HAP-1 (cell line): ENCODE results near the gene OR5K2.

ENCODE experiments used
- DNase-seq, 2 experiments: peaks; one replicate each; pipeline ENCODE4 v3.0.0-alpha.2; 2016 to 2020; ENCODE audit warnings: low spot score in 2 of 2
- H3K27me3 ChIP-seq: fragments of 250-450 bp; sonication (Bioruptor Pico); 2 replicates; pipeline ENCODE4 v1.5.1; 2020; ENCODE audit warnings: low read depth, mild to moderate bottlenecking, moderate library complexity
- H3K36me3 ChIP-seq: fragments of 250-450 bp; sonication (Bioruptor Pico); replicated peaks from 2 replicates; pipeline ENCODE4 v1.5.1; 2020; ENCODE audit warnings: mild to moderate bottlenecking
- H3K4me1 ChIP-seq: fragments of 250-450 bp; sonication (Bioruptor Pico); 2 replicates; pipeline ENCODE4 v1.5.1; 2020; ENCODE audit warnings: mild to moderate bottlenecking
- H3K4me3 ChIP-seq: fragments of 250-450 bp; sonication (Bioruptor Pico); 2 replicates; pipeline ENCODE4 v1.5.1; 2020; ENCODE audit warnings: mild to moderate bottlenecking, moderate library complexity
- H3K9me3 ChIP-seq: fragments of 250-450 bp; sonication (Bioruptor Pico); 2 replicates; pipeline ENCODE4 v1.5.1; 2020; ENCODE audit warnings: mild to moderate bottlenecking, moderate library complexity
- in situ Hi-C: fragments of 300-500 bp; cut with MboI; formaldehyde crosslinking; loops from 3 replicates; pipeline ENCODE4 v1.14.3; 2020; ENCODE audit warnings: low sequenced_read_pairs, inconsistent platforms, mixed read lengths

OR5K2 gene

DNA sequence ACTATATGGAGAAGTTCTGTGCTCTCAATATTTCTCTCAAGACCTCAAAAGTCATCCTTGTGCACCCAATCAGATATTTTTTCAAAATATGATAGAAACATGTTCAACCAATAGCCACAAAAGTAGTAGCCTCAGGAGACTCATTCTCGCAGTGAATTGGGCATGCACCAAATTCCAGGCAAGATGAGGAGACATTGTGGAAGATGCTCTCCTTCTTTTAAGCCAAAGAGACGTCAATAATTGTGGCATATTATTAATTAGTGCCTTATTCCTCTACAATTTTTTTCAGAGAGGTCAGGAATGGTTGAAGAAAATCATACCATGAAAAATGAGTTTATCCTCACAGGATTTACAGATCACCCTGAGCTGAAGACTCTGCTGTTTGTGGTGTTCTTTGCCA lies at the start of gene OR5K2:
TSS of gene OR5K2 (plus strand) at position 301 of the 400 bp plus-strand sequence. CDS start at position 301, 0 bp downstream.
- no peaks in the 10 kb centered on the region for H3K27me3 ChIP-seq
- in situ Hi-C loops, result no loop called here
- H3K4me1 ChIP-seq, result no peaks in the 10 kb centered on the region
- no peak for DNase-seq
- no peaks in the 10 kb centered on the region for H3K9me3 ChIP-seq
- H3K4me3 ChIP-seq, result no peak within 1 kb of the TSS
- no peaks in the 10 kb centered on the region for H3K36me3 ChIP-seq

DNA sequence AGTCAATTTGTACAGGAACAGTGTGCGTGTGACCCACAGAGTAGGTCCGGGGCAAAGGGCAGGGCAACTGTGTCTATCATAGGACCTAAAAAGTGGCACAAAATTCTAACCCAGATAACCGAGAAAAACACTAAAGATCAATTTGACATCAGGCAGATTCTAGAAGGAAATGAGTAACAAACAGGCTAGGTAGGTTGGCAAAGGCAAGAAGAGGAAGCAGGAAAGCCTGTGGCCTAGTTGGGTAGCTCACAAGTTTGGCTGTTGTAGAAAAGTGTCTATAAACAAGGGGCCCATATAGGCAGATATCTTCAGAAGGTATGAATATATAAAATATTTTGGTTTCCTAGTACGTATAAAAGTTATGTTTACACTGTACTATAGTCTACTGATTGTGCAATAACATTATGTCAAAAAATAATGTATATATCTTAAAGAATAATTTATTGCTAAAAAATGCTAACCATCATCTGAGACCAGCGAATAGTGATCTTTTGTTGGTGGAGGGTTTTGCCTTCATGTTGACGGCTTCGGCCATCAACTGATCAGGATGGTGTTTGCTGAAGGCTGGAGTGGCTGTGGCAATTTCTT lies 47.8 kb upstream of the OR5K2 start:
- Histone ChIP-seq H3K4me1 (no peaks in the 10 kb centered on the region), H3K36me3 (no peaks in the 10 kb centered on the region), H3K4me3 (no peak overlapping the region), H3K9me3 (no peaks in the 10 kb centered on the region), H3K27me3 (no peaks in the 10 kb centered on the region)
- DNase-seq, result no peak
- in situ Hi-C loops, result no loop called here

DNA sequence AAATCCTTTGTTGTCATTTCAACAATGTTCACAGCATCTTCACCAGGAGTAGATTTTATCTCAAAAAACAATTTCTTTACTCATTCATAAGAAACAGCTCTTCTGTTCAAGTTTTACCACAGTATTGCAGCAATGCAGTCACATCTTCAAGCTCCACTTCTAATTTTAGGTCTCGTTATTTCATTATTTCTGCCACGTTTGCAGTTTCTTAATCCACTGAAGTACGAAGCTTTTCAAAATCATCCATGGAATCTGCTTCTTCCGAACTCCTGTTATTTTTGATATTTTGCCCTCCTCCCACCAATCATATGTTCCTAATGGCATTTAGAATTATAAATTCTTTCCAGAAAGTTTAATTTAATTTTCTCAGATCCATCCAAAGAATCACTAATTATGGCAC lies 47.1 kb upstream of the OR5K2 start:
- no peaks in the 10 kb centered on the region for H3K36me3 ChIP-seq
- in situ Hi-C loops, result no loop called here
- H3K4me1 ChIP-seq, result no peaks in the 10 kb centered on the region
- no peaks in the 10 kb centered on the region for H3K9me3 ChIP-seq
- H3K27me3 ChIP-seq, result no peaks in the 10 kb centered on the region
- H3K4me3 ChIP-seq, result no peak overlapping the region
- no peak for DNase-seq

GRCh38 chr3:98453827-98454226 lies 43.7 kb upstream of the OR5K2 start:
- Histone ChIP-seq H3K9me3 (no peaks in the 10 kb centered on the region), H3K4me1 (no peaks in the 10 kb centered on the region), H3K27me3 (no peaks in the 10 kb centered on the region), H3K4me3 (no peak overlapping the region), H3K36me3 (no peaks in the 10 kb centered on the region)
- in situ Hi-C loops, result no loop called here
- no peak for DNase-seq

DNA sequence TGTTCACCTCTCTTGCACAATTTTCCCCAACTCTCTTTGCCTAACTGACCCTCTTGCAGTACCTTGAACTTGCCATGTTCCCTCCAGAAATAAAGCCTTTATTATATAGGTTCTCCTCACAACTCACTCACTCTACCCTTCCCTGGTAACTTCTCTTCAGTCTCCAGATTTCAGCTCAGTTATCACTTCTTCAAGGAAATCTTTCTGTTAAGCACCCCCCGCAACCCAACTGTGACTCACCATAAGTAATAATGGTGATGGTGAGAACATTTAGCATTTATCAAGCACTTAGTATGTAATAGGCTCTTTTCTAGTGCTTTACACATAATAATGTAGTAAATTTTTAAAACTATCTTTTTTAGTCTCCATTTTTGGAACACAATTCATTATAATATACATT lies 42.6 kb upstream of the OR5K2 start:
- H3K4me1 ChIP-seq, result no peaks in the 10 kb centered on the region
- no peak overlapping the region for H3K4me3 ChIP-seq
- no peaks in the 10 kb centered on the region for H3K27me3 ChIP-seq
- H3K36me3 ChIP-seq, result no peaks in the 10 kb centered on the region
- in situ Hi-C loops, result no loop called here
- DNase-seq, result no peak
- no peaks in the 10 kb centered on the region for H3K9me3 ChIP-seq

- Histone ChIP-seq H3K4me3 (no peak overlapping the region), H3K9me3 (no peaks in the 10 kb centered on the region), H3K27me3 (no peaks in the 10 kb centered on the region), H3K36me3 (no peaks in the 10 kb centered on the region), H3K4me1 (no peaks in the 10 kb centered on the region)
- no peak for DNase-seq
- in situ Hi-C loops, result no loop called here
Observed at GRCh38 chr3:98457543-98457942, 39.9 kb upstream of the OR5K2 start.

DNA sequence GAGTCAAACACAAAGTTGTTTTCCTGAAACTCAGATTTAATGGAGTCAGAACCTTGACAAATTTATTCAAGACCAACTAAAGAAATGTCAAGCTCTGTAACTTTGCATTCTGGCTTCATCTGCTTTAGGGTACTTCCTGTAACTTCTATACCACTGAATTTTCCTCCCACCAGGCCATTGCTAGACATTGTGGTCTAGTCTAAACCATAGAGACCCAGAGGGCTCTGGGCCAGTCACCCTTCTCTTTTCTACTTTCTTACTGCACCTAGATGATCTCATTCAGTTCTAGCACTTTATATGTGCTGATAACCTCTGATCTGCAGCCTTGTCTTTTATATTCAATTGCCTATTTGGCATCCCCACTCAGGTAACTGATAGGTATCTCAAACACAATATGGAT lies 37.3 kb upstream of the OR5K2 start:
- no peak for DNase-seq
- H3K27me3 ChIP-seq, result no peaks in the 10 kb centered on the region
- in situ Hi-C loops, result no loop called here
- H3K9me3 ChIP-seq, result no peaks in the 10 kb centered on the region
- H3K36me3 ChIP-seq, result no peaks in the 10 kb centered on the region
- no peak overlapping the region for H3K4me3 ChIP-seq
- H3K4me1 ChIP-seq, result no peaks in the 10 kb centered on the region

- Histone ChIP-seq H3K27me3 (no peaks in the 10 kb centered on the region), H3K9me3 (no peaks in the 10 kb centered on the region), H3K4me3 (no peak within 1 kb of the TSS), H3K4me1 (no peaks in the 10 kb centered on the region), H3K36me3 (no peaks in the 10 kb centered on the region)
- DNase-seq, result no peak
- in situ Hi-C loops, result no loop called here
Observed at GRCh38 chr3:98462901-98463300, 34.6 kb upstream of the OR5K2 start, which contains the start of gene OR5K1. OR5K1 (plus strand) TSS chr3:98463201; CDS start chr3:98469577, 6,376 bp downstream.

DNA sequence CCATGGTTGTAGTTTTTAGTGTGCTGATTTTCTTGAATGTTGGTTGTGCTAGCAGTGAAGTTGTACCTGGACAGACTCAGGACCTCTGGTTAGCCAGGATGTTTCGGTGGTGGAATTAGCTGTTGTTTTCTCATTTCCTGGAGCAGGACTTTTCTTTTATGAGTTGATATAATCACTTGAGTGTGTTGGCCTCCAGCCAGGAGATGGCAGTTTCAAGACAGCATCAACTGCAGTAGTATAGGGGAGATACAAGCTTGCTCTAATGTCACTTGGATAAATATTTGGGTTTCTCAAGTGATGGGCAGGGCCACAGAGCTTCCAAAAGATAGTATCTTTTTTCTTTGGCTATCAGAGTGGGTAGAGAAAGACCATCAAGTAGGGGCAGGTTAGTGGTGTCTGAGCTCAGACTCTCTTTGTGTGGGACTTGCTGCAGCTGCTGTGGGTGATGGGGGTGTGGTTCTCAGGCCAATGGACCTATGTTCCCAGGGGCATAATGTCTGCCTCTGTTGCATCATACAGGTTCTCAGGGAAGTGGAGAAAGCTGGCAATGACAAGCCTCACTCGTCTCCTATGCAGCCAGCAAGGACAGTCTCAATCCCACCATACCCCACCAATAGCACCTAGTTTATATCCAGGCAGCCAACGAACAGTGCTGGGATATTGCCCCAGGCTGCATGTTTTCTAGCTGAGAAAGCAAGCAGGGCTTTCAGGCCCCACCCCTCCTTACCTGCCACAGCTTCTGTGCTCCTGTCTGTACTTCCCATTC lies 14.6 kb upstream of the OR5K2 start:
- H3K27me3 ChIP-seq, result no peaks in the 10 kb centered on the region; the same call in 1 of the 2 replicates
- no peak for DNase-seq
- in situ Hi-C loops, result no loop called here
- no peaks in the 10 kb centered on the region for H3K4me1 ChIP-seq
- H3K4me3 ChIP-seq, result no peak overlapping the region
- H3K9me3 ChIP-seq, result no peaks in the 10 kb centered on the region
- H3K36me3 ChIP-seq, result no peaks in the 10 kb centered on the region

- no peak for DNase-seq
- no peaks in the 10 kb centered on the region for H3K36me3 ChIP-seq
- no peaks in the 10 kb centered on the region for H3K9me3 ChIP-seq
- H3K27me3 ChIP-seq, result no peaks in the 10 kb centered on the region; the same call in 1 of the 2 replicates
- no peak overlapping the region for H3K4me3 ChIP-seq
- H3K4me1 ChIP-seq, result no peaks in the 10 kb centered on the region
- in situ Hi-C loops, result no loop called here
Observed at GRCh38 chr3:98483626-98484025, 13.9 kb upstream of the OR5K2 start.

DNA sequence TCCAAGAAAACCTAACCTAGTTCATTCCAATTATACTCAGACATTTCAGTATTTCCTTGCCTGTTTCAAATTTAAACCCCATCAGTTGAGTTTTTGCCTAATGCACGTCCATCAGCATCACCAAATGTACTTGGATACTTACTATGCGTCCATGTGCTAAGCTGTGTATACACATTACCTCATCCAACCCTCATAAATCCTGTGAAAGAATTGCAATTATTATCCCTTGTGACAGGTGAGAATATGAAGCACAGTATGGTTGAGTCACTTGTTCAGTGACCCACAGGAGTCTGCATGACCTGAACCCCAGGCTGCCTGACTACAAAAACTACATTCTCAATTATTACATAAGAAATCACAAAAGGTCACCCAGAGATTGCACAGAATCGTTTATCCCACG lies 2.5 kb downstream of the OR5K2 start:
- no peak for DNase-seq
- Histone ChIP-seq H3K4me1 (no peaks in the 10 kb centered on the region), H3K27me3 (no peaks in the 10 kb centered on the region), H3K4me3 (no peak overlapping the region), H3K9me3 (no peaks in the 10 kb centered on the region), H3K36me3 (no peaks in the 10 kb centered on the region)
- in situ Hi-C loops, result no loop called here

- Histone ChIP-seq H3K9me3 (no peaks in the 10 kb centered on the region), H3K4me3 (no peak overlapping the region), H3K36me3 (no peaks in the 10 kb centered on the region), H3K27me3 (no peaks in the 10 kb centered on the region), H3K4me1 (no peaks in the 10 kb centered on the region)
- DNase-seq, result no peak
- in situ Hi-C loops, result no loop called here
Observed at GRCh38 chr3:98501270-98501669, 3.8 kb downstream of the OR5K2 start.

GRCh38 chr3:98501863-98502576 lies 4.5 kb downstream of the OR5K2 start:
- Histone ChIP-seq H3K9me3 (no peaks in the 10 kb centered on the region), H3K27me3 (no peaks in the 10 kb centered on the region), H3K4me1 (no peaks in the 10 kb centered on the region), H3K4me3 (no peak overlapping the region), H3K36me3 (no peaks in the 10 kb centered on the region)
- no peak for DNase-seq
- in situ Hi-C loops, result no loop called here

GRCh38 chr3:98504539-98504938 lies 7.1 kb downstream of the OR5K2 start:
- no peak for DNase-seq

More at GRCh38 chr3:98504539-98504938, 7.1 kb downstream of the OR5K2 start:
- H3K9me3 ChIP-seq, result no peaks in the 10 kb centered on the region
- in situ Hi-C loops, result no loop called here
- H3K27me3 ChIP-seq, result no peaks in the 10 kb centered on the region
- H3K36me3 ChIP-seq, result no peaks in the 10 kb centered on the region
- no peak overlapping the region for H3K4me3 ChIP-seq
- no peaks in the 10 kb centered on the region for H3K4me1 ChIP-seq
